GM23338 (cell line): ENCODE results near the gene RPP38. TPM values are rescaled to one million over a fixed set of nuclear protein-coding genes. Genes with fewer than 3 reads are reported as not detected.

Source experiments
- ATAC-seq: fragments of 200-7000 bp; cut with Tn5 transposase; 3 replicates; pipeline ENCODE4 v1.9.1; 2020
- DNase-seq: peaks from one replicate; pipeline ENCODE4 v3.0.0-alpha.2; 2015; ENCODE audit warnings: low spot score
- H2AFZ ChIP-seq: fragments of 200-600 bp; sonication (generic); 2 replicates; pipeline ENCODE4 v1.8.0; 2016; ENCODE audit warnings: antibody characterized with exemption, mild to moderate bottlenecking, moderate library complexity
- H3F3A ChIP-seq: fragments of 200-600 bp; sonication (generic); replicated peaks from 2 replicates; pipeline ENCODE4 v1.8.0; 2017; ENCODE audit warnings: antibody characterized with exemption, mixed run types, low read depth
- H3K27ac ChIP-seq: fragments of 200-600 bp; sonication (generic); 2 replicates; pipeline ENCODE4 v1.6.1; 2016; ENCODE audit warnings: low read depth
- H3K27me3 ChIP-seq: fragments of 200-600 bp; sonication (generic); 2 replicates; pipeline ENCODE4 v1.8.0; 2016; ENCODE audit warnings: mild to moderate bottlenecking, mixed run types, moderate library complexity; ENCODE audit not compliant: insufficient read depth
- H3K36me3 ChIP-seq: fragments of 200-600 bp; sonication (generic); 2 replicates; pipeline ENCODE4 v1.8.0; 2016; ENCODE audit warnings: mild to moderate bottlenecking; ENCODE audit not compliant: insufficient read depth
- H3K4me1 ChIP-seq: fragments of 200-600 bp; sonication (generic); 2 replicates; pipeline ENCODE4 v1.8.0; 2016; ENCODE audit warnings: mild to moderate bottlenecking, moderate library complexity; ENCODE audit not compliant: insufficient read depth
- H3K4me2 ChIP-seq: fragments of 200-600 bp; sonication (generic); 2 replicates; pipeline ENCODE4 v1.7.1; 2017; ENCODE audit warnings: mixed run types
- H3K4me3 ChIP-seq: fragments of 200-600 bp; sonication (generic); 2 replicates; pipeline ENCODE4 v1.6.1; 2016; ENCODE audit warnings: mixed run types
- H3K79me2 ChIP-seq: fragments of 200-600 bp; sonication (generic); replicated peaks from 2 replicates; pipeline ENCODE4 v1.8.0; 2017; ENCODE audit warnings: mild to moderate bottlenecking; ENCODE audit not compliant: insufficient read depth
- H3K9me2 ChIP-seq: fragments of 200-600 bp; sonication (generic); 2 replicates; pipeline ENCODE4 v1.8.0; 2017; ENCODE audit not compliant: insufficient read depth
- H4K20me1 ChIP-seq: fragments of 200-600 bp; sonication (generic); replicated peaks from 2 replicates; pipeline ENCODE4 v1.8.0; 2017; ENCODE audit warnings: mild to moderate bottlenecking; ENCODE audit not compliant: insufficient read depth
- H3K27ac Mint-ChIP-seq: 2 replicates; pipeline ENCODE4 v1.8.0; 2020; ENCODE audit warnings: inconsistent platforms, mild to moderate bottlenecking, moderate library complexity, mixed read lengths
- H3K27me3 Mint-ChIP-seq: 3 replicates; pipeline ENCODE4 v1.8.0; 2022; ENCODE audit warnings: low read depth, mild to moderate bottlenecking, moderate library complexity, mixed read lengths, inconsistent platforms; ENCODE audit not compliant: insufficient read depth, poor library complexity
- H3K36me3 Mint-ChIP-seq: 3 replicates; pipeline ENCODE4 v1.8.0; 2021; ENCODE audit warnings: low read depth, mild to moderate bottlenecking, inconsistent platforms, moderate library complexity, mixed read lengths
- H3K4me1 Mint-ChIP-seq: 3 replicates; pipeline ENCODE4 v1.8.0; 2020; ENCODE audit warnings: mild to moderate bottlenecking, inconsistent platforms, mixed read lengths
- H3K4me3 Mint-ChIP-seq: 3 replicates; pipeline ENCODE4 v1.8.0; 2021; ENCODE audit warnings: moderate library complexity, mild to moderate bottlenecking, inconsistent platforms, mixed read lengths
- H3K9me3 Mint-ChIP-seq: 3 replicates; pipeline ENCODE4 v1.8.0; 2020; ENCODE audit warnings: moderate library complexity, mild to moderate bottlenecking, inconsistent platforms, mixed read lengths
- CREB1 ChIP-seq: fragments of 250-450 bp; sonication (Bioruptor Pico); IDR thresholded peaks from 2 replicates; pipeline ENCODE4 v1.5.0; 2020; ENCODE audit warnings: low read depth, mild to moderate bottlenecking, moderate library complexity
- ETS1 ChIP-seq: IDR thresholded peaks from 2 replicates; pipeline ENCODE4 v1.6.1; 2016; ENCODE audit warnings: antibody characterized with exemption
- EZH2 ChIP-seq: fragments of 200-600 bp; sonication (generic); IDR thresholded peaks from one replicate; pipeline ENCODE4 v1.8.0; 2017; ENCODE audit warnings: antibody characterized with exemption, mild to moderate bottlenecking, low read depth; ENCODE audit not compliant: unreplicated experiment
- JUNB ChIP-seq: IDR thresholded peaks from one replicate; pipeline ENCODE4 v1.6.1; 2016; ENCODE audit warnings: antibody characterized with exemption; ENCODE audit not compliant: unreplicated experiment
- STAT1 ChIP-seq: IDR thresholded peaks from one replicate; pipeline ENCODE4 v1.6.1; 2016; ENCODE audit warnings: antibody characterized with exemption; ENCODE audit not compliant: unreplicated experiment
- ZNF114 ChIP-seq: fragments of 250-450 bp; sonication (Bioruptor Pico); IDR thresholded peaks from 2 replicates; pipeline ENCODE4 v1.5.0; 2020; ENCODE audit warnings: mild to moderate bottlenecking, moderate library complexity
- ZNF331 ChIP-seq: fragments of 250-450 bp; sonication (Bioruptor Pico); IDR thresholded peaks from 2 replicates; pipeline ENCODE4 v1.5.0; 2020; ENCODE audit warnings: low read depth, mild to moderate bottlenecking, moderate library complexity
- polyA plus RNA-seq: library from polyadenylated mRNA; unstranded; fragments of >200 nt; fragmentation: Nextera tagmentation; extraction: Ambion mirVana; gene quantifications from 2 replicates; pipeline ENCODE4 v1.2.1, GENCODE V29; 2016
- total RNA-seq: library from RNA; depleted of rRNA; stranded (reverse); fragments of >200 nt; shearing (Covaris generic); gene quantifications from 2 replicates; pipeline ENCODE4 v1.2.3, GENCODE V29; 2014

Gene RPP38
- total and polyA plus RNA-seq, 2 experiments from 2014 or later: 20.1 to 50.7 TPM

DNA sequence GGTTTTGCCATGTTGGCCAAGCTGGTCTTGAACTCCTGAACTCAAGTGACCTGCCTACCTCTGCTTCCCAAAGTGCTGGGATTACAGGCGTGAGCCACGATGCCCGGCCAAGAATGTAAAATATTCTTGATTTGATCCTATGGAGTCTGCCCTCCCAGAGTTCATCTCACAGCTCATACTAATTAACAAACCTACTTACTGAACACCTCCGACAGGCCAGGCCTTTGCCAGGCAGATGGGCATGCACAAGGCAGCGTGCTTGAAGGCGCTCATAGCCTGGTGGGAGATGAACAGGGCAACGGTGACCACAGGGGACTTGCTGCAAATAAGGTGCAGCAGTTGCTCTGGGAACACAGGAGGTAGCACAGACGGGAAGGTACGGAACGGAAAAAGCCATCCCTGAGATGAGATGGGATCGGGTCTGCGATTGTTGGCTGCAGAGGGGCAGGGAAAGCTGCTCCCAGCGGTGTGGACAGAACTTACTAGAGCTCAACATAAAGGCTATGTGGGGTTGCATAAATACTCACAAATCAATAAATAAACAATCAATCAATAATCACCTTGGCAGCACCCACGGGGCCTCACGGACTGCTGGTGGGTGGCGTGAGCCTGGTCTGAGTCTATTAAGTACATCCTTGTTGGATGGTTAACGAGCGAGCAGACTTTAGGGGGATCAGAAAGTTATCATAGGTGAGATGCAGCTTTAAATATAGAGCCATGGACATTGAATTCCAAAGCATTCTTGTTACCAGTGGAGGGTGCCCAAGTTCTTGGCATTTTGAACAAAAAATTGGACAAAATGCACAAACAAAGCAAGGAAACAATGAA, 13.3 kb upstream of the RPP38 start:
- H3K4me3 ChIP-seq: 0 out of 2 replicates have a peak overlapping the region, but pooled peaks have one; percentile 9
- no peak for DNase-seq
- TF ChIP-seq ZNF331 (no peak), EZH2 (no peak), JUNB (no peak), ETS1 (no peak), STAT1 (no peak), CREB1 (CRISPR knock-in tag) (no peak), ZNF114 (CRISPR knock-in tag) (no peak)
- no peaks in the 10 kb centered on the region for H3K79me2 ChIP-seq
- H4K20me1 ChIP-seq: no peaks in the 10 kb centered on the region
- H3K27ac Mint-ChIP-seq: peak overlapping the region; percentile 92
- no peak overlapping the region for H2AFZ ChIP-seq
- no peak for ATAC-seq
- no peaks in the 10 kb centered on the region for H3K27me3 ChIP-seq
- peak overlapping the region; percentile 40; the same call in 1 of the 3 replicates for H3K4me3 Mint-ChIP-seq
- H3K4me1 Mint-ChIP-seq: peaks cover 14% of the 10 kb centered on the region
- H3K27me3 Mint-ChIP-seq: peaks cover 3% of the 10 kb centered on the region
- no peaks in the 10 kb centered on the region for H3K36me3 Mint-ChIP-seq
- H3K36me3 ChIP-seq: no peaks in the 10 kb centered on the region
- peak overlapping the region; percentile 26; the same call in 1 of the 2 replicates for H3K4me2 ChIP-seq
- no peaks in the 10 kb centered on the region for H3K9me3 Mint-ChIP-seq
- peak overlapping the region; percentile 41 for H3K27ac ChIP-seq
- no peaks in the 10 kb centered on the region for H3K4me1 ChIP-seq
- H3K9me2 ChIP-seq: no peaks in the 10 kb centered on the region
- H3F3A ChIP-seq: no peaks in the 10 kb centered on the region

DNA sequence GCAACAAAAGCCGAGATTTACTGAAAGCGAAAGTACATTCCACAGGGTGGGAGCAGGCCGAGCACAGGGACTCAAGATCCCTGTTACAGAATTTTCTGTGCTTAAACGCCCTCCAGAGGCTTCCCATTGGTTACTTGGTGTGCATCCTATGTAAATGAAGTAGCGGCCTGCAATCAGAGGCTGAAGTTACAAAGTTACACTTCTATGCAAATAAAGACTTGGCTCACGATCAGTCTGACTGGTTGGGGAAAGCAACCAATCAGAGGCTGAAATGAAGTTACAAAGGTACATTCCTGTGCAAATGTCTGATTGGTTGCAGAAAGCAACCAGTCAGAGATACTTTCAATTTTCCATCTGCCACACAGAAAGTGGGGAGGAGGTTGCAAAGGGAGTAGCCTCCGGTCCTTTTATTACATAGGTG, 12.6 kb upstream of the RPP38 start:
- no peaks in the 10 kb centered on the region for H4K20me1 ChIP-seq
- DNase-seq (peak; percentile 92), ATAC-seq (peak; percentile 52)
- H3K36me3 ChIP-seq: no peaks in the 10 kb centered on the region
- Mint-ChIP-seq H3K27me3 (peaks cover 3% of the 10 kb centered on the region), H3K4me3 (peak overlapping the region; percentile 40; the same call in 1 of the 3 replicates), H3K27ac (peak overlapping the region; percentile 92), H3K9me3 (no peaks in the 10 kb centered on the region), H3K36me3 (no peaks in the 10 kb centered on the region), H3K4me1 (peaks cover 14% of the 10 kb centered on the region)
- H3K4me2 ChIP-seq: no peak overlapping the region
- no peak overlapping the region for H2AFZ ChIP-seq
- no peaks in the 10 kb centered on the region for H3K27me3 ChIP-seq
- H3K79me2 ChIP-seq: no peaks in the 10 kb centered on the region
- TF ChIP-seq ZNF114 (CRISPR knock-in tag): no peak
- 0 out of 2 replicates have a peak, but pooled peaks have one; percentile 9 for TF ChIP-seq CREB1 (CRISPR knock-in tag)
- no peak overlapping the region for H3K4me3 ChIP-seq
- no peaks in the 10 kb centered on the region for H3K4me1 ChIP-seq
- no peaks in the 10 kb centered on the region for H3F3A ChIP-seq
- H3K27ac ChIP-seq: no peak overlapping the region
- no peaks in the 10 kb centered on the region for H3K9me2 ChIP-seq
